GM12875 (cell line): ENCODE measurements around the gene NFILZ.
A peak's percentile ranks its signal among the peaks of the same experiment; 100 is the strongest.

Source experiments
- H3K4me3 ChIP-seq: one replicate; pipeline ENCODE4 v1.5.1; 2011; ENCODE audit warnings: low read depth, low read length, control low read depth
- CTCF ChIP-seq: IDR thresholded peaks from 2 replicates; pipeline ENCODE4 v1.5.1; 2011; ENCODE audit warnings: low read depth, mild to moderate bottlenecking, control low read depth, inconsistent platforms, low read length, moderate library complexity, borderline replicate concordance; ENCODE audit not compliant: insufficient read depth

NFILZ gene

GRCh38 chr19:8629996-8630683 is at the start of gene NFILZ:
Gene NFILZ (plus strand): TSS chr19:8630633. CDS start chr19:8676766, 46,133 bp downstream.
- H3K4me3 ChIP-seq, result no peak within 1 kb of the TSS
- TF ChIP-seq CTCF, result no peak

- H3K4me3 ChIP-seq, result no peak overlapping the region
- TF ChIP-seq CTCF, result peak; percentile 100
These were observed 49.6 kb upstream of the NFILZ start for GRCh38 chr19:8580710-8581281.

- H3K4me3 ChIP-seq, result no peak overlapping the region
- no peak for TF ChIP-seq CTCF
These were observed 45.2 kb upstream of the NFILZ start for GRCh38 chr19:8584965-8585893.

- peak; percentile 78 for TF ChIP-seq CTCF
- H3K4me3 ChIP-seq, result no peak overlapping the region
These were observed 44.3 kb upstream of the NFILZ start for GRCh38 chr19:8585894-8586750.

- no peak overlapping the region for H3K4me3 ChIP-seq
- TF ChIP-seq CTCF, result no peak
These were observed 41.2 kb upstream of the NFILZ start for GRCh38 chr19:8589177-8589714.

- H3K4me3 ChIP-seq, result no peak overlapping the region
These were observed 38.0 kb upstream of the NFILZ start for GRCh38 chr19:8592231-8593009.

More at GRCh38 chr19:8592231-8593009, 38.0 kb upstream of the NFILZ start:
- no peak for TF ChIP-seq CTCF
